Fibroblast of lung (primary cell): ENCODE data around the gene NXN.

Experiments
- CTCF ChIP-seq, 2 donors: IDR thresholded peaks in 1 of 2; conservative IDR thresholded peaks in 1 of 2; 1 replicate in 1 of 2; 2 replicates in 1 of 2; pipeline ENCODE4 v1.5.1; 2011 to 2012; ENCODE audit warnings: low read length in 2 of 2, control low read depth in 1 of 2, inconsistent platforms in 1 of 2, low read depth in 1 of 2, mild to moderate bottlenecking in 1 of 2
- EZH2 ChIP-seq: IDR thresholded peaks from 2 replicates; pipeline ENCODE4 v1.5.1; 2012; ENCODE audit warnings: low read length, control low read depth, mild to moderate bottlenecking; ENCODE audit errors: missing control alignments

- no peak for TF ChIP-seq CTCF (conservative IDR thresholded peaks at IDR 0.05 in 1 of 2, IDR thresholded peaks at IDR 0.05 in 1 of 2; ENCODE audit: low read depth in 1 of 2, low read length in 2 of 2)
- no peak for TF ChIP-seq EZH2
Observed at GRCh38 chr17:795276-795675, 184.3 kb downstream of the NXN start.
